Globus pallidus (tissue), 1 donor: ENCODE data around the gene ALLC.
A peak's percentile ranks its signal among the peaks of the same experiment; 100 is the strongest.

Experiments used
- DNase-seq: peaks from one replicate; pipeline ENCODE4 v3.0.0-alpha.2; 2015; ENCODE audit warnings: low spot score

ALLC gene

DNA sequence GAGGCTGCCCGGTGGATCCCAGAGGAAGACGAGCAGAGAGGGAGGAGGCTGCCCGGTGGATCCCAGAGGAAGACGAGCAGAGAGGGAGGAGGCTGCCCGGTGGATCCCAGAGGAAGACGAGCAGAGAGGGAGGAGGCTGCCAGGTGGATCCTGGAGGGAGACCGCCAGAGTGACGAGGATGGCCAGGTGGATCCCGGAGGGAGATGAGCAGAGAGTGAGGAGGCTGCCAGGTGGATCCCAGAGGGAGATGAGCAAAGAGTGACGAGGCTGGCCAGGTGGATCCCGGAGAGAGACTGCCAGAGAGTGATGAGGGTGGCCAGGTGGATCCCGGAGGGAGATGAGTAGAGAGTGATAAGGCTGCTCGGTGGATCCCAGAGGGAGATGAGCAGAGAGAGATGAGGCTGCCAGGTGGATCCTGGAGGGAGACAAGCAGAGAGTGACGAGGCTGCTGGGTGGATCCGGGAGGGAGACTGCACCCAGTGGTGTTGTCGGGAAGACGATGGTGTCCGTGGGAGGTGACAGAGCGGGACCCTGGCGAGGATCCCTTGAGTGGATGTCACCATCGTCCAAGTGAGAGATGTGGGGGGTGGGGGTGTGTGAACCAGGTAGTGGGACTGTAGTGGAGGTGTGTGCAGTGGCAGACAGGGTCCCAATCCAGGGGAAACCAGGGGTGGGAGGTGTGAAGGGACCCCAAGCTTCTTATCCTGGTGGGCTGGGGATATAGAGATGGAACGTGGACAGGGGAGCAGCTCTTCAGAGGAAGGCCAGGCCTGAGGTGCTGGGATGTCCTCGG lies 67.7 kb downstream of the ALLC start:
- no peak for DNase-seq

DNA sequence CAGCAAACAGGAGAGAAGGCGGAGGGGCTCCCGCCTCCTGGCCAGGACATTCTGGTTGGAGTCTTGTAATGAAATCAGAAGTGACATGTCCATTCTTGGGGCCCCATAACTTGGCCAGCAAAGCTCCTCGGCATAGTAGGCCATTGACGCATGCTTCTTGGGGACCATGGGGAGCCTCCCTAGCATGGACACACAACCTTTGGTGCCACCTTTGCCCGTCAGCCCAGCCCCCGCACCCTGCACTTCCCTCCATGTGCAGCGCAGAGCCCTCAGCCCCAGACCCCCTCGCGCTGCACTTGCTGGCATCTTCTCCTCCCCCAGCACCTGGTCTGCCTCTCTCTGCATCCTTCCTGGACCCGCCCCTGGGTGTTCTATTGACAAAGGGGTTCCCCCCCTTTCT lies 68.5 kb downstream of the ALLC start:
- no peak for DNase-seq

DNA sequence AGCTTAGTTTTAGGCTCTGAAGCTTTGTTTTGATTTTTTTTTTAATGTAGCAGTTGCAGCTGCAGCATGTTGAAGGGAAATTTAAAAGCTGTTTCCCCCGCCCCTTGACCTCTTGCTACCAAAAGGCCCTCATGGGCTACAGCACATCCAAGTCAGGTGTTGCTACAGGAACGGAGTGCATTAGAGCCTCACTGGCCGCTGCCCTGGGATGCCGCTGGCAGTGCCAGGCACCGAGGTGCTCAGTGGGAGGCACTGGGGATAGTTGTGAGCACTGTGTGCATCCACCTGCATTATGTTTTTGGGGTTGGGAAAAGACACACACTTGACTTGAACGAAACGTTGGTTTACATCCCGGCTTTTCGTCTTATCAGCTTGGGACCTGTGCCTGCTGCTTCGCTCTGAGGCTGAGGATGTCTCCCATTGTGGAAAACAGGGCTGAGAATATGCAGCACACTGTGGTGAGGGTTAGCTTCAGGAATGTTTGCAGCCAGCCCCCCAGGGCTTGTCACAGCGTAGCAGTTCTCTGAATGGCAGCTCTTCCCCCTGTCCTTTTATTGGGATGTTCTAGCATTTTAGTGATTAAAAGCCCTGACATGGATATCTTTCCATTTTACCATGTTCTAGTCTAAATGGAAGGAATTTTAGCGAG lies 69.5 kb downstream of the ALLC start:
- no peak for DNase-seq

DNA sequence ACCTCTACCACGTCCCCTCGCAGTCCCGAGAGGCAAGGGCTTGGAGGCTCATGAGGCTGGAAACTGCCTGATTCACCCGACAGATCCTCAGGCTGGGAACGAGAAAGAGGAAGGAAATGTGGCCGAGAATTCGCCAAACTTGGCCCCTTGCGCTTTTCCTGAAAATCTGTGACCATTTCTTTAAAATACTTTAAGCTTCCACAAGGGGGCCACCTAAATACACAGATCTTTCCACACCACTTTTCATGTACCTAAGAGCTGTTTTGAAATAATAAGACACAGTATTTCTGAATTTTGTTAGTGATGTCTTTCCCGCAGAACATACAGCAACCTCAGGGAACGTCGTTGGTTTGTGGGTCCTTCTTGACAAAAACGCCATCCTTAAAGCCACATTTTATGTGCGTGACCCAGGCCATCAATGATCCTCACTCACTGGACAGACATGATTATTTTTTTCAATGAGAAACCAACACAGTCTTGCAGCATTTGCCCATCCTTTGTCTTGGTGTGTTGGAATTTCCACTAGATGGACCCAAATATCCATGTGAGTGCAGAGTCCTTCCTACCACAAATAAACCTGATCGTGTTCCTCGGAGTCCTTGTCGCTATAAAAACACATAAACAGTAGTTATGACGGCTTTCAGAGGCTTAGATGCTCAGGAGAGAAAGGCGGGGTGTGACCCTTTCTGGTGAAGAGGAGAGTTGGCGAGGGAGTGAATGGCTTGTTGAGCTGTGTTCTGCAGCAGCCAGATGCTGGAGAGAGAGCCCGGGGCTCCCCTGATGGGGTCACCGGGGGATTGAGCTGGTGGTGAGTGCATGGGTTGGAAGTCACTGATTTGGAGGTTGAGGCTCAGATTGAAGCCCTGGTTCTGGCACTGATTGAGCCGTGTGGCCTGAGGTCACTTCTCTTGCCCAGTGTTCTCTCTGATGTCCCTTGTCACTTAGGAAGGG lies 70.4 kb downstream of the ALLC start:
- DNase-seq: peak; percentile 24

DNA sequence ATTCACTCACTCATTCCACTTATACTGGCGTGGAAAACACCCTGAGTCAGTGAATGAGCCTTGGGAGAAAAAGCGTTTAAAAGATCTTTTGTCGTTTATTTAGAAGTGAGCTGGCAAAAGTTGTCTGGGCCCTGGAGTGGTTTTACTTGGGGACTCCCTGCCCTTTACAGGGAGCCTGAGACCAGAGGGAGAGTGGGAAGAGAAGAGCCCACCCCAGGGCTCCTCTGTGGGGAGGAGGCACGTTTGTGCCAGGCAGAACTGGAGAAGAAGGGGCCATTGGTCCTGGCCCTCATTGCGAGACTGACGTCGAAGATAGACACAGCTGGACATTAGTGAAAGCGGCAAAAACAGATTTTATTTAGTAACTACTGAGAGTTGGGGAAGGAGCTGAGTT lies 71.1 kb downstream of the ALLC start:
- DNase-seq: no peak

DNA sequence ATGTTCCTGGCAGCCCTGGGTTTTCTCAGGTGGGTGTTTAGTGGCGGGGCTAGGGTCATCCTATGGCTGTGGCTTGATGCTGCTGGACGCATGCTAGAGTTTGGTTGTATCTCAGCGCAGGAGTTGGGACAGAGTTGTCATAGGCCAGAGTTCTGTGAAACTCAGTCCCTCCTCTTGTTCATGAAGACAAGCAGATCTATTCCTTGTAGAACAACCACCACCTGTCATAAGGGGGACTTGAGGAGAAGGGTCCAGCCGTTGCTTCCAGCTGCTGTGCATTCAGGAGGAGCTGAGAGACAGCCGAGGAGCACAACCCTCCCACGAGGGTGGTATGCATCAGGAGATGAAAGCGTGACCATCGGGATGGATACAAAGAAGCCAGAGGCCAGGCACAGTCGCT lies 71.8 kb downstream of the ALLC start:
- DNase-seq: no peak

DNA sequence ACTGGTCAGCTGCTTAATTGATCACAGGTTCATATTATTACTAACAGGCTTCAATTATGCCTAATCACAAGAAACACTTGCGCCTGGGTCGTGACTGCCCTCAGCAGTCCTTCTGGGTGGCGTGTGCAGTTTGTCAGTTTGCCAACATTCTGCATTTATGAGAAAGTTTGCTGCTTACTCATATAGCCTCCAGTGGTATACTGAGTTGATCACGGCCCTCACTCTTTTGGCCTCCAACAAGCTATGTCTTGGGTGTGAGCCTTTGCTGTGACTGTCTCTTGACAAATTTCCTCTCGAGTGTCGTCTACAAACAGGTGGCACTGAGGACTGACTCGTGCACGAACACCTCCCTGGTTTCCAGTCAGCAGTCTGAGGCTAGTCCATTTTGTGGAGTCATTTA lies 72.6 kb downstream of the ALLC start:
- DNase-seq: no peak

DNA sequence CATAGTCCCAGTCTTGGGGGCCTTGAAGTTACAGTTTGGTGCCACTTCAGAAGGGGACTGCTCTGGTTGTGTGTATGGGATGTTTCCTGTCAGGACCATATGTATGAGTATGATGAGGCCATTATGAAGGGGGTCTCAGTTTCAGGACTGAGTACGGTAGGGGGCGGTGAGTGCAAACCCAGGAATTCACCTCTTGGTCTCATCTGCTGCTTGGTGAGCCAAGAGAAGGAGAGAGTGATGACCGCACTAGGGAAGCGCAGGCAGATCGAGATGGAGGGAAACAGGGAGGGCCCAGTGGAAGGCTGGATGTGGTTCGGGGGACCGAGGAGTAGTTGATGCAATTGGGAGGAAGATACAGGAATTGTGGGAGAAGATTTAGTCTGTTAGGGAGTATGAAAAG lies 73.8 kb downstream of the ALLC start:
- no peak for DNase-seq

DNA sequence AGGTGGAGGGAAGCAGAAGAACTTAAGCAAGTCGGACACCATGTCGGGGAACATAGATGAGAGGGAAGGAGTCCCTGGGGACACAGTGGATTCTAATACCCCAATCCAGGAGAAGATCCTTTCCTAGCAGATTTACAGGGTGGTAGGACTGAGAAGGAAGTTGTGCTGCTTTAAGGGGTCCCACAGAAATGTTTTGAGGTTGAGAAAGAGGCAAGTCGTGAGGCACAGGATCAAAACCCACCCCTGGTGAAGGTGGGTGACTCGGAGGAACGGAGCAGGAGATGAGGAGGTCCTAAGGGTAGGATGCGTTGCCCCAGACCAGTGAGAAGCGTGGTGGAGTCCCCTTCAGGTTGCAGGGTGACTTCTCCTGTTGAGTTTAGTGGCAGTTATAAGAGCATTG lies 78.1 kb downstream of the ALLC start:
- DNase-seq: no peak

DNA sequence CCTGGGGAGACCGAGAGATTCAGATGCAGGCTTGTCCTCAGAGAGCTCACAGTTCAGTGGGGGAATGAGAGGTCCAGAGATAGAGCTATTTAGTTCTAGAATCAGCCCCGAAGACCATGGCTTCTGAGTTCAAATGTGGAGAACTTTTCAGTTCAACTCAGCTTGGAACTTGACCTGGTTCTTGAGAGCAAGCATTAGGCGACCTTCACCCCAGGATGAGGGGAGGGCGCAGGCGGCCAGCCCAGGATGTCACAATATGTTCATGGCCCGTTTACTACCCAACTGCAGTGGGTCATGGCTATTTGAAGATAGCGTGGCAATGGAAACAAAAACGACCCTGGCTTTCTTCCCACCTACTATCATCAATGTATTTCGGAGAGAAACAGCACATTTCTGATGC lies 79.1 kb downstream of the ALLC start:
- DNase-seq: no peak

DNA sequence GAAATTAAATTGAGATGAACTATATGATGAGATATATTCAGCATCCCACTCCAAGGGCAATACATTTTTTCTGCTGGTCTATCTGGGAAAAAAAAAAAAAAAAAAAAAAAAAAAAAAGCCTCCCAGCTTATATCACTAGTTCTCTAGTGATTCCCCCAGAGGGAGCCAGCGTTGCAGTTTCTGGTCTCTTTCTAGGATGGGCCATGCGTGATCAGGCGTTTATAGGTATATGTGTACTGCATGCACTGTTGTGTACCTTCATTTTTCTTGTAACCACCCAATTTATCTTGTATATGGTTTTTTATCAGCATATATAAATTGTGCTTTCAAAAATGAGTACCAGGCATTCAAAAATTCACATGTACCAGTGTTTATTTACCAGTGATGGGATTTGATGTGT lies 80.5 kb downstream of the ALLC start:
- DNase-seq: no peak

DNA sequence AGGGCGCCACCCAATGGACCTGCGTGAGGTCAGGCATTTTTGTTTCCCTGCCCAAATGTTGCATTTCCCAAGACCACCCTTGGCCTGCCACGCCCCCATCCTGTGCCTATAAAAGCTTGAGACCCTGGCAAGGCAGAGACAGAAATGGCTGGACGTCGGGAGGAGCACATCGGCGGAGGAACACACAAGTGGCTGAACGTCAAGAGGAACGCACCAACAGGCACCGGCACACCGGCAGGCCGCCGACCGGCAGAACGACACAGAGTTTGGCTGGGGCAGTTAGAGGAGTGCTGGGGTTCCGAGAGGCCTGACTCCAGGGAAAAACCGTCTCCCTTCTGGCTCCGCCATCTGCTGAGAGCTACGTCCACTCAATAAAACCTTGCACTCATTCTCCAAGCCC lies 81.3 kb downstream of the ALLC start:
- no peak for DNase-seq

DNA sequence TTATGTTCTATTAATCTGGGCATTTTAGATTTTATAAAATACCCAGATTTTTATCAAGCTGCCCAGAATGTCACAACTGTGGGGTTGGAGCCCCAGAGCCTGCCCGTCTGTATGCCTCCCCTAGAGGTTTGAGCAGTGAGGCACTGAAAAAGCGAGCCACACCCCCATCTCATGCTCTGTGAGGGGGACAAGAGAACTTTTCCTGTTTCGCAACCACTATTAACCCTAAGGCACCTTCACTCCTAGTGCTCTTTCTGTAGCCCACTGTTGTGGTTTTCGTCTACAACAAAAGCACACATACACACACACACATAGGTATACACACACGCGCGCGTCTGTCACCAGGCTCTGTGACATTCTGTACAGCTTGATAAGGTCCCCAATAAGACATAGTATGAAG lies 83.4 kb downstream of the ALLC start:
- DNase-seq: no peak

DNA sequence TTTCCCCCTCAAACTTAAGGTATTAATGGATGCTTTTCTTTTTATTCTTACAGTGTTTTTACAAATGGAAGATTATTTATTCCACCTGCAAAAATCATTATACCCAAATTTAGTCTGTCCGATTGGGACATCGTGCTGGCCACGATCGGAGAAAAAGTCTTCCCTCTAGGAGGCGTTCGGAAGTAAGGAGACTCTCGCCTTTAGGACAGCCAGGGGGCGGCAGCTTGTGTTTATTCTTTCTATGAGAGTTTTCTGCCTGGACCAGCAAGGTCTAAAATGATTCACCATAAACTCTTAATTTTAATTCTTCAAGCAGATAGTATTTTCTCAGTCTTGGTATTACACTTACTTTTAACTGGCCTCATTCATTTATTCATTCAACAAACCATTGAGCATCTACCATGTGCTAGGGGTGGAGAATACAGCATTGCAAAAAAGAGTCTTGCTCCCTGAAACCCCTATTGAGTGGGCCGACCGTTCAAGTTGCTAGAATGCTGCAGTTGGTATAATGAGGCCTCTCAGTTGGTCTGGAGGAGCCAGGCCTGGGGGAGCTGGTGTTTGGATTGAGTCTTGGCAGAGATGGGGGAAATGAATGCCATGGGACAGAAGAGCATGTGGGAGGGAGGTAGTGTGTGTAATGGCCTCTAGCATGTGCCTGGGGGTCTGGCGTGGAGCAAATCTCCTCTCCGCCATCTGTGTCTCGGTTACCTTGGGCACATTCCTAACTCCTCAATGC lies 84.0 kb downstream of the ALLC start:
- no peak for DNase-seq

DNA sequence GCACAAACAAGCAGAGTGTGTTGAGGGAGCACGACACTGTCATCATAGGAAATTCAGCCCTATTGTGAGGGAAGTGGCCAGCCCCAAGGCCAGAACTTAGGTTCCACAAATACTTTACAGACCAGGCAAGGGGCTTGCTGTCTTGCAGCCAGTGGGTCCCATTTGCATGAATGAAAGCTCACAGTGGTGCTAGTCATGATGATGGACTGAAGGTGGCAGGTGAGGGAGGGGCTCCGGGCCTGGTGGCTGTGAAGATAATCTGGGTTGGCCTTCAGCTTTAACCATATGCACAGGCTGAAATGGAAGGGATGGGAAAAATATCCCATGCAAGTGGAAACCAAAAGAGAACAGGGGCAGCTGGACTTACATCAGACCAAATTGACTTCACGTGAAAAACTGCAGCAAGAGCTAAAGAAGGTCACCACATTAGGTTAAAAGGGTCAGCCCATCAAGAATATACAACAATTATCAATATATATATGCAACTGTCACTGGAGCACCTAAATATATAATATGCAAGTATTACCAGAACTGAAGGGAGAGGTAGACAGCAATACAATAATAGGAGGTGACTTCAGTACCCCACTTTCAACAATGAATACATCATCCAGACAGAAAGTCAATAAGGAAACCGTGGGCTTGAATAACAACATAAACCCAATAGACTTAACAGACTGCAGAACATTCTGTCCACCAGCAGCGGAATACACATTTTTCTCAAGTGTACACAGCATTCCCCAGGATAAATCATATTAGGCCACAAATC lies 84.9 kb downstream of the ALLC start:
- DNase-seq: no peak

DNA sequence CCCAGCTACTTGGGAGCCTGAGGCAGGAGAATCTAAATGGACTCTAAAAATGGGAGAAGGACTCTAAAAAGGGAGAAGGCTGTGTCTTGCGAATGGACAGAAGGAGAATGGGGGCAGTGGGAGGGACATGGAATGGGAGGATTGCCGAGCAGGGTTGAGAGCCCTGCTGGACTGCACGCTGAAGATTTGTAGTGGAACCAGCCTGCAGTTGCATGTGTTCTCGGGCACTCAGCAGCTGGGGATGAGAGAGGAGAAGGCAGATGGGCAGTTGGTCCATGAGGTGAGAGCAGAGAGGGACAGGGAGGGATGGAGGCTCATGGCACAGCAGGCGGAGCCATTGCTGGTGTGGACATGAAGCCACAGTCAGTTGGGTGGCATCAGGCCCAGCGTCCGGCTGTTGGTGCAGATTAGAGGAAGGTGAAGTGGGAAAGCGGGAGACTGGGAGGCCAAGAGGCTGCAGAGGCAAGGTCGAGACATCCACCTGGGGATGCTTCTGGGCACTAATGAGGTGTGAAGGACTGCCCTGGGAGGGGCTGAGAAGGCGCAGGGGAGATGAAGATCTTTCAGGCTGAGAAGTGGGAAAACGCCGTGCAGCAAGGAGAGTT lies 86.1 kb downstream of the ALLC start:
- no peak for DNase-seq

DNA sequence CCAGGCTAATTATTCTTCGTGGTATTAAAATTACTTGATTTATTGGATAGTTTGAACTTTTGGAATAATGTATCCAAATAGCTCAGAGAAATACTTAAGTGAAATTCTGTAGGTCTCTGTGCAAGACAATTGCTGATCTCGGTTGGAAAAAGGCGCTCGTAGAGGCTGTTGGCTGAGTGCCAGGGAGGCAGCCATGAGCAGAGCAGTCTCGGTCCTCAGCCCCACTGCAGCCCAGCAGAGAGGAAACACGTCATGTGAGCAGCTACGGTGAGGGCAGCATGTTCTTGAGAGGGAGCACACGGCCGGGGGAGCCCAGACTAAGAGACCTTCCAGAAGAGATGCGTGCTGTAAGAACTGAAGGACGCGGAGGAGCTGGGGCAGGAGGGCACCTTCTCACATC lies 87.9 kb downstream of the ALLC start:
- DNase-seq: no peak

DNA sequence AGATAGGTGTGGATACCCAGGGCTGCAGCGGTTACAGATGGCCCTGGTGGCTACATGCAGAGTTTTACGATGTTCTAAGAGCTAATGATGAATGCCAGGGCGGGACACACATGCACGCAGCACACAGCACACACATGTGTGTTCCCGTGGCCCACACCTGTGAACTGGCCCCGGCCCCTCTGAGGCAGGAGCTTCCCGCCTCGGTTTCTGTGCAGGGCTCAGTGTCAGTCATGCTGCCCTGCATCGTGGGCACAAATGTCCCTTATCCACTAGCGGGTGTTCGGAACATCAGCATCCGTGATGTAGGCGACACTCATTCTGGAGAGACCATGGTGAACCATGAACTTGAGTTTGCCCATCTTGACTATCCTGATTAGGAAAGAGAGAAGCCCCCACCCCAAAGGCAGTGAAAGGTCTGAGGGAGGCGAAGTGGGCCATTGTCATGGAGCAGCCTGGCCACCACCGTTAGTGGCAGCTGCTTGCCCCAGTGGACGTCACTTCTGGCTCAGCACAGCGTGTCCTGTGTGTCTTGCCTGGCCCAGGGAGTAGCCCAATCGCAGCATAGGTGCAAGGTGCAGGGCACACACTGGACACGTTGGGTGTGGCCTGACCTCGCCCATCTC lies 89.1 kb downstream of the ALLC start:
- no peak for DNase-seq

DNA sequence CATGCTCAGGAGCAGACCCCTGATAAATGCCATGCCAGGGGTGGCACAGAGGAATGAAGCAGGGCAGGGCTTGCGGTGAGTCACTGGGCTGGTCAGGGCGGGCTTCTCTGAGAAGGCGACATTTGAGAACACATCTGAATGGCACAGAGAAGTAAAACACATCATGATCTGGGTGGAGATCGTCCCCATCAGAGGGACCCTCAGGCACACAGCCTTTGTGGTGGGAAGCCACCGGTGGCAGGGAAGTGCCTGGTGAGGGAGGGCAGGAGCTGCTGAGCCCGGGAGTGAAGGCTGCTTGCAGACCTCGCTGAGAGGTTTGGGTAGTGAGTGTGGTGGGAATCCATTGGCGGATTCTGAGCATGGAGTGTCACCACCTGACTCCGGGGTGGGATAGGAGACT lies 89.8 kb downstream of the ALLC start:
- no peak for DNase-seq

DNA sequence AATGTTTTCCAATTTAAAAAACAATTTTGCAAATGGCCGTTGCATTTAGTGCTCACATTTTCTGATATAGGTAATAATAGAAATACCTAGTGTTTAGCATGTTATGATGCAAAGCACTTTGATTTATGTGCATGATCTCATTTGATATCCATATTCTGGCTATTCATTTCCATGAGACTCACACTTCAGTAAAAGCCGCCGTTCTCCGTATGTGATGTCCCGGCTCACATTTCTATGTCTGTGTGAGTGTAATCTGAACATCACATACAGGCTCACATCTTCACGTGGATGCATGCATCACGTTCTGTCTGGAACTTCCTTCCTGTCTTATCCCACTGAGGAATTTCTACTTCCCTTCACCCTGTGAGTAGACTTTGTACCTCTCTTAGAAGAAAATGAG lies 91.2 kb downstream of the ALLC start:
- DNase-seq: no peak

DNA sequence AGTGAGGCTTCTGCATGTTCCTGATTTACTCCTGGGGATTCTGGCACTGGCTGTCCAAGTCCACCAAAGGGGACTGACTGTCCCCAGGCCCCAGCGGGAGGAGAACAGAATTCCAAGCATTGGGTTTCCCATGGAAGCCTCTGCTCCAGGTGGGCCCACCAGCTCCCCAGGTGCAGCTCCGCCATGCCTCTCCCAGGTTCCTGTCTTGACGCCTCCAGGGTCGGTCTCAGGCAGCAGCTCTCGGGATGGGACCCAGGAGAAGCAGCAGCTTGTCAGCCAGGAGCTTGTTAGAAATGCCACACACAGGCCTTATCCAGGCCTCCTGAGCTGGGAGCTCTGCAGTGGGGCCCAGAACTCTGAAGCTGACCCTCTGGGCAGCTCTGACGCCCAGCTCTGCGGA lies 93.3 kb downstream of the ALLC start:
- no peak for DNase-seq
